ENCODE data around the gene SLC33A1. TPM values are rescaled to one million over a fixed set of nuclear protein-coding genes. Genes with fewer than 3 reads are reported as not detected.

The SLC33A1 gene
- total and polyA plus RNA-seq, 2 of the 8 experiments (the other 6 are each of a cell fraction or from before 2014, with no cell fraction given) = 15.6 to 24.2 TPM

GRCh38 chr3:155843569-155843968 is 10.7 kb downstream of the SLC33A1 start:
- no peak for FAIRE-seq
- Histone ChIP-seq H3K4me3 (ENCODE audit: extremely low read depth in 1 of 4, insufficient read depth in 2 of 4, low read depth in 3 of 4, low read length in 4 of 4) (no peak overlapping the region), H2AK5ac (ENCODE audit: low read depth, low read length) (no peak overlapping the region), H2BK120ac (replicated peaks; ENCODE audit: low read depth, low read length) (no peak overlapping the region), H4K91ac (replicated peaks; ENCODE audit: insufficient read length, low read length) (no peak overlapping the region), H3K56ac (replicated peaks; ENCODE audit: insufficient read length, low read depth, low read length) (no peak overlapping the region), H3K27ac (ENCODE audit: low read depth, low read length) (no peak overlapping the region), H3K9me3 (ENCODE audit: insufficient read depth in 2 of 2, low read depth in 1 of 2, low read length in 1 of 2) (no peaks in the 10 kb centered on the region), H2AFZ (ENCODE audit: low read length) (no peak overlapping the region), H3K4ac (replicated peaks; ENCODE audit: insufficient read length, low read depth, low read length) (no peak overlapping the region), H3K79me1 (ENCODE audit: low read depth, low read length) (no peaks in the 10 kb centered on the region; the same call in 1 of the 2 replicates), H2BK15ac (ENCODE audit: low read length) (no peak overlapping the region), H4K5ac (ENCODE audit: insufficient read length, low read depth, low read length) (no peak overlapping the region), H2BK12ac (ENCODE audit: low read depth, low read length) (no peak overlapping the region), H3K36me3 (ENCODE audit: control insufficient read depth in 2 of 4, insufficient read depth in 4 of 4, low read length in 3 of 4) (no peaks in the 10 kb centered on the region), H3K14ac (ENCODE audit: insufficient read length) (no peak overlapping the region), H4K8ac (ENCODE audit: extremely low read depth, insufficient read depth, low read length) (no peak overlapping the region), H4K20me1 (replicated peaks in 1 of 2; ENCODE audit: control insufficient read depth in 1 of 2, insufficient read depth in 2 of 2, low read length in 2 of 2) (no peaks in the 10 kb centered on the region), H3K23ac (ENCODE audit: insufficient read length) (no peak overlapping the region), H2BK20ac (ENCODE audit: low read length) (no peak overlapping the region), H3K27me3 (replicated peaks in 1 of 4; ENCODE audit: control insufficient read depth in 3 of 4, extremely low read depth in 1 of 4, insufficient read depth in 3 of 4, low read length in 3 of 4) (no peaks in the 10 kb centered on the region), H3K18ac (ENCODE audit: extremely low read depth, low read length) (no peak overlapping the region), H2BK5ac (ENCODE audit: low read depth, low read length) (no peak overlapping the region), H3K4me1 (replicated peaks in 1 of 4; ENCODE audit: control insufficient read depth in 3 of 4, insufficient read depth in 4 of 4, low read length in 3 of 4) (no peaks in the 10 kb centered on the region; a peak in 1 of 7 replicates), H3K79me2 (ENCODE audit: control insufficient read depth in 1 of 2, insufficient read depth in 2 of 2, low read length in 2 of 2) (peaks cover 0 to 24% of the 10 kb centered on the region in 2 experiments; a peak in 3 of 4 replicates), H3K23me2 (ENCODE audit: low read depth, low read length) (no peaks in the 10 kb centered on the region), H3K4me2 (ENCODE audit: insufficient read depth in 1 of 2, low read depth in 2 of 2, low read length in 2 of 2) (no peak overlapping the region), H3K9ac (replicated peaks in 1 of 4; ENCODE audit: extremely low read depth in 1 of 4, low read depth in 3 of 4, low read length in 3 of 4) (no peak overlapping the region)
- TF ChIP-seq HDAC6 (IDR thresholded peaks at IDR 0.05; ENCODE audit: low read depth, low read length) (no peak), CHD2 (IDR thresholded peaks at IDR 0.05; ENCODE audit: low read length) (no peak)
- POLR2A ChIA-PET (ENCODE audit: partially characterized antibody) = interaction anchor here (0.8 to 1.0 kb wide), 3 partner anchors 10 to 38 kb away, joined by 3 to 4 read pairs (median 4); partner anchors contain the start of gene C3orf33
- DNase-seq (ENCODE audit: low read depth in 1 of 2, low spot score in 2 of 2) = no peak
- WGBS, 2 experiments (ENCODE audit: extremely low coverage in 1 of 2, insufficient coverage in 1 of 2, insufficient read length in 1 of 2, insufficient replicate concordance in 2 of 2, low coverage in 1 of 2, low lambda C conversion rate in 2 of 2, missing lambda C conversion rate in 1 of 2) = 82% methylated on average over 1 of the region's 1 CpG; no CpG with 5 or more reads in 1 of the 2 experiments
- CTCF ChIA-PET (ENCODE audit: partially characterized antibody) = interaction anchor here (1.2 kb wide), 1 partner anchor 27 kb away, joined by 3 read pairs; the partner anchor contains the start of gene GMPS
